CD14-positive monocyte (primary cell): ENCODE data around the gene ERBB4. TPM values are rescaled to one million over a fixed set of nuclear protein-coding genes. Genes with fewer than 3 reads are reported as not detected.

ENCODE experiments used
- DNase-seq, 3 donors: peaks; one replicate each; pipeline ENCODE4 v3.0.0-alpha.2; 2011 to 2022
- H2AFZ ChIP-seq: 2 replicates; pipeline ENCODE4 v1.6.0; 2012; ENCODE audit warnings: mild to moderate bottlenecking, low read depth, low read length, inconsistent platforms; ENCODE audit not compliant: insufficient read depth, poor library complexity, severe bottlenecking
- H3K27ac ChIP-seq, 2 donors: 1 replicate in 1 of 2; 2 replicates in 1 of 2; pipeline ENCODE4 v1.5.1; 2012 to 2013; ENCODE audit warnings: low read length in 2 of 2, control low read depth in 1 of 2, inconsistent platforms in 1 of 2, low read depth in 1 of 2, mild to moderate bottlenecking in 1 of 2
- H3K27me3 ChIP-seq, 2 donors: one replicate each; pipeline versions ENCODE4 v1.6.0 to v1.6.1; 2011 to 2013; ENCODE audit warnings: low read length in 2 of 2; ENCODE audit not compliant: control insufficient read depth in 2 of 2, insufficient read depth in 2 of 2
- H3K36me3 ChIP-seq, 2 donors: replicated peaks in 1 of 2; 1 replicate in 1 of 2; 2 replicates in 1 of 2; pipeline versions ENCODE4 v1.5.1 to v1.6.1; 2012 to 2013; ENCODE audit warnings: low read length in 2 of 2, control low read depth in 1 of 2, inconsistent platforms in 1 of 2, mild to moderate bottlenecking in 1 of 2; ENCODE audit not compliant: insufficient read depth in 2 of 2, control insufficient read depth in 1 of 2
- H3K4me1 ChIP-seq, 2 donors: 1 replicate in 1 of 2; 2 replicates in 1 of 2; pipeline versions ENCODE4 v1.5.1 to v1.6.1; 2012 to 2013; ENCODE audit warnings: low read length in 2 of 2, control low read depth in 1 of 2, inconsistent platforms in 1 of 2, mild to moderate bottlenecking in 1 of 2, moderate library complexity in 1 of 2; ENCODE audit not compliant: insufficient read depth in 2 of 2, control insufficient read depth in 1 of 2
- H3K4me2 ChIP-seq: replicated peaks from 2 replicates; pipeline ENCODE3; 2012; ENCODE audit warnings: low read length, moderate library complexity, mild to moderate bottlenecking; ENCODE audit not compliant: poor library complexity, severe bottlenecking; ENCODE audit errors: extremely low read depth
- H3K4me3 ChIP-seq, 3 experiments: fragments of 200-600 bp in 1 of 3; sonication (generic) in 1 of 3; replicated peaks in 1 of 3; 1 replicate in 2 of 3; 2 replicates in 1 of 3; pipeline ENCODE4 v1.5.1; 2011 to 2013; ENCODE audit warnings: low read length in 3 of 3, mild to moderate bottlenecking in 3 of 3, control low read depth in 2 of 3, low read depth in 2 of 3, inconsistent platforms in 1 of 3, moderate library complexity in 1 of 3
- H3K79me2 ChIP-seq: 2 replicates; pipeline ENCODE4 v1.6.0; 2012; ENCODE audit warnings: mild to moderate bottlenecking, control low read depth, inconsistent platforms, low read length, moderate library complexity; ENCODE audit not compliant: insufficient read depth
- H3K9ac ChIP-seq: 2 replicates; pipeline ENCODE4 v1.6.0; 2017; ENCODE audit warnings: low read length, mild to moderate bottlenecking; ENCODE audit not compliant: insufficient read depth, poor library complexity, severe bottlenecking
- H3K9me3 ChIP-seq, 2 donors: replicated peaks in 1 of 2; 1 replicate in 1 of 2; 2 replicates in 1 of 2; pipeline versions ENCODE4 v1.5.1 to v1.6.1; 2012 to 2013; ENCODE audit warnings: low read length in 2 of 2, control low read depth in 1 of 2; ENCODE audit not compliant: control insufficient read depth in 1 of 2, insufficient read depth in 1 of 2
- H4K20me1 ChIP-seq: 2 replicates; pipeline ENCODE4 v1.6.0; 2012; ENCODE audit warnings: mild to moderate bottlenecking, low read length, control low read depth, moderate library complexity; ENCODE audit not compliant: insufficient read depth
- H3K27ac Mint-ChIP-seq, 7 donors: one replicate each; pipeline ENCODE4 v1.8.0; 2020; ENCODE audit warnings: mild to moderate bottlenecking in 7 of 7, mixed read lengths in 7 of 7, moderate library complexity in 6 of 7, inconsistent platforms in 2 of 7
- H3K27me3 Mint-ChIP-seq, 3 donors: one replicate each; pipeline ENCODE4 v1.8.0; 2021 to 2022; ENCODE audit warnings: low read depth in 3 of 3, mild to moderate bottlenecking in 3 of 3, mixed read lengths in 3 of 3, moderate library complexity in 3 of 3, inconsistent platforms in 1 of 3
- H3K36me3 Mint-ChIP-seq, 2 donors: one replicate each; pipeline ENCODE4 v1.8.0; 2020; ENCODE audit warnings: mixed read lengths in 2 of 2, inconsistent platforms in 1 of 2, mild to moderate bottlenecking in 1 of 2
- H3K4me1 Mint-ChIP-seq: one replicate; pipeline ENCODE4 v1.8.0; 2020; ENCODE audit warnings: mild to moderate bottlenecking, mixed read lengths
- H3K4me3 Mint-ChIP-seq, 2 donors: one replicate each; pipeline ENCODE4 v1.8.0; 2020; ENCODE audit warnings: mild to moderate bottlenecking in 2 of 2, mixed read lengths in 2 of 2, moderate library complexity in 1 of 2
- H3K9me3 Mint-ChIP-seq, 7 donors: one replicate each; pipeline ENCODE4 v1.8.0; 2020 to 2022; ENCODE audit warnings: mixed read lengths in 7 of 7, mild to moderate bottlenecking in 6 of 7, moderate library complexity in 6 of 7, inconsistent platforms in 2 of 7
- CTCF ChIP-seq: fragments of 200-600 bp; IDR thresholded peaks from one replicate; pipeline ENCODE4 v1.8.0; 2022; ENCODE audit warnings: antibody characterized with exemption, mild to moderate bottlenecking
- WGBS: methylation state at CpG from one replicate; pipeline ENCODE4 v1.1.5; 2013; ENCODE audit warnings: missing lambda C conversion rate; ENCODE audit not compliant: insufficient coverage; 5-methylcytosine and 5-hydroxymethylcytosine counted together
- intact Hi-C, 2 donors: fragments of 100-400 bp; cut with micrococcal nuclease; formaldehyde crosslinking; loops; one replicate each; pipeline versions ENCODE4 v1.15.0 to v1.15.1; 2023
- polyA plus RNA-seq, 3 donors: library from polyadenylated mRNA; depleted of rRNA in 1 of 3; unstranded in 2 of 3; stranded (reverse) in 1 of 3; fragments of 300-500 nt in 2 of 3; fragments of >200 nt in 1 of 3; fragmentation: Illumina TruSeq in 2 of 3; gene quantifications; 1 replicate in 2 of 3; 2 replicates in 1 of 3; pipeline ENCODE4 v1.2.3, GENCODE V29; 2012 to 2021

ERBB4 gene
- polyA plus RNA-seq, 3 donors, result not detected

GRCh38 chr2:211367293-211367692, 1171.3 kb downstream of the ERBB4 start:
- H3K27me3 Mint-ChIP-seq, result no peaks in the 10 kb centered on the region
- no CpG with 5 or more reads among the region's 4 CpGs for WGBS

GRCh38 chr2:211364911-211365310, 1173.7 kb downstream of the ERBB4 start:
- Mint-ChIP-seq H3K27ac (no peak overlapping the region), H3K36me3 (no peaks in the 10 kb centered on the region), H3K4me3 (no peak overlapping the region), H3K4me1 (no peaks in the 10 kb centered on the region), H3K9me3 (peaks cover 0 to 3% (median 1%) of the 10 kb centered on the region in 7 donors), H3K27me3 (no peaks in the 10 kb centered on the region)
- Histone ChIP-seq H3K79me2 (no peaks in the 10 kb centered on the region), H3K36me3 (no peaks in the 10 kb centered on the region), H3K4me3 (no peak overlapping the region), H3K9ac (no peak overlapping the region), H3K4me2 (no peak overlapping the region), H3K9me3 (no peaks in the 10 kb centered on the region), H3K4me1 (no peaks in the 10 kb centered on the region), H3K27me3 (no peaks in the 10 kb centered on the region), H4K20me1 (no peaks in the 10 kb centered on the region), H3K27ac (no peak overlapping the region), H2AFZ (no peak overlapping the region)
- intact Hi-C loops, result no loop called here
- no peak for TF ChIP-seq CTCF
- WGBS, result no CpG with 5 or more reads among the region's 1 CpG
- no peak for DNase-seq

More at GRCh38 chr2:211367293-211367692, 1171.3 kb downstream of the ERBB4 start:
- H3K4me3 ChIP-seq, result no peak overlapping the region
- H2AFZ ChIP-seq, result no peak overlapping the region
- H3K9ac ChIP-seq, result no peak overlapping the region
- Mint-ChIP-seq H3K9me3 (peaks cover 0 to 5% (median under 1%) of the 10 kb centered on the region in 7 donors), H3K4me1 (no peaks in the 10 kb centered on the region), H3K4me3 (no peak overlapping the region), H3K36me3 (no peaks in the 10 kb centered on the region), H3K27ac (no peak overlapping the region)
- H3K9me3 ChIP-seq, result no peaks in the 10 kb centered on the region
- no peak overlapping the region for H3K27ac ChIP-seq
- intact Hi-C loops, result no loop called here
- DNase-seq, result no peak
- H3K4me2 ChIP-seq, result no peak overlapping the region
- TF ChIP-seq CTCF, result no peak
- H4K20me1 ChIP-seq, result no peaks in the 10 kb centered on the region
- H3K36me3 ChIP-seq, result no peaks in the 10 kb centered on the region
- no peaks in the 10 kb centered on the region for H3K27me3 ChIP-seq
- no peaks in the 10 kb centered on the region for H3K79me2 ChIP-seq
- H3K4me1 ChIP-seq, result no peaks in the 10 kb centered on the region
